ENCODE data around the gene MRPL43. TPM values are rescaled to one million over a fixed set of nuclear protein-coding genes. Genes with fewer than 3 reads are reported as not detected.

MRPL43 gene
- total and polyA plus RNA-seq, 10 donors = 38.3 to 92.4 (median 51.0) TPM

DNA sequence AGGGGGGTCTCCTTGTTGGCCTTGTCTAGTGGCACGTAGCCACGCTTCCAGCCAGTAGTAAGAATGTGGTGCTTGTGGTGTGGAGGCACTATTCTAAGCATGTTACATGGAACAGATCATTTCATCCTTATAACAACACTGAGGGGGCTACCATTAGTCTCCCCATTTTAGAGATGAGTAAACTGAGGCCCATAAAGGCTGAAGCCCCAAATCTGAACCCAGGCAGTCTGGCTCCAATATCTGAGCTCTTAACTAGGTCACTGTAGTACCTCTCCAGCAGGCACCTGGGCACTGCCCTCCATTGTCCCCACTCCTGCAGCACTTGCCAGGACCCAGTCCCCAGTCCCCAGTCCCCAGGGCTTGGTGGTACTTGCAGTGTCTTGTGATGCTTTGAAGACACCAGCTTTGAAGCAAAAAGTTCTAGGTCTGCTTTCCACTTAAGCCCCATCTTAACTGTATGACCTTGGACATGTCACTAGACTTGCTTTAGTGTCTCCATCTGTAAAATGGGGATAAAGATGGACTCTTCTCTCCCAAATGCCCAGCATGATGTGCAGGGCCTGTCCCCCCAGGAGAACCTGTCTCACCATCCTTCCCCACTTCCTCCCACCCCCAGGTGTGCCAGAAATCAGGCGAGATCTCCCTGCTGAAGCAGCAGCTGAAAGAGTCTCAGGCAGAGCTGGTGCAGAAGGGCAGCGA is 18.7 kb upstream of the MRPL43 start:
- Histone ChIP-seq H3K9me3 (no peaks in the 10 kb centered on the region), H3K36me3 (peaks cover 0 to 54% (median 31%) of the 10 kb centered on the region in 6 donors), H3K4me1 (peaks cover 0 to 73% (median 25%) of the 10 kb centered on the region in 6 donors), H3K27me3 (replicated peaks in 1 of 7) (no peaks in the 10 kb centered on the region), H3K27ac (peak overlapping the region in 1 of 8 donors; percentile 3), H3K4me3 (no peak overlapping the region)
- WGBS, 5 donors = 64 to 95% (median 92%) methylated on average over 3 to 4 of the region's 4 CpGs
- intact Hi-C loops (cut with DNase I; ENCODE audit: low total_unique reads) = no loop called here
- no peak for TF ChIP-seq POLR2AphosphoS5 (IDR thresholded peaks at IDR 0.05)
- TF ChIP-seq POLR2A (IDR thresholded peaks at IDR 0.05) = no peak
- TF ChIP-seq, protein P1, sequence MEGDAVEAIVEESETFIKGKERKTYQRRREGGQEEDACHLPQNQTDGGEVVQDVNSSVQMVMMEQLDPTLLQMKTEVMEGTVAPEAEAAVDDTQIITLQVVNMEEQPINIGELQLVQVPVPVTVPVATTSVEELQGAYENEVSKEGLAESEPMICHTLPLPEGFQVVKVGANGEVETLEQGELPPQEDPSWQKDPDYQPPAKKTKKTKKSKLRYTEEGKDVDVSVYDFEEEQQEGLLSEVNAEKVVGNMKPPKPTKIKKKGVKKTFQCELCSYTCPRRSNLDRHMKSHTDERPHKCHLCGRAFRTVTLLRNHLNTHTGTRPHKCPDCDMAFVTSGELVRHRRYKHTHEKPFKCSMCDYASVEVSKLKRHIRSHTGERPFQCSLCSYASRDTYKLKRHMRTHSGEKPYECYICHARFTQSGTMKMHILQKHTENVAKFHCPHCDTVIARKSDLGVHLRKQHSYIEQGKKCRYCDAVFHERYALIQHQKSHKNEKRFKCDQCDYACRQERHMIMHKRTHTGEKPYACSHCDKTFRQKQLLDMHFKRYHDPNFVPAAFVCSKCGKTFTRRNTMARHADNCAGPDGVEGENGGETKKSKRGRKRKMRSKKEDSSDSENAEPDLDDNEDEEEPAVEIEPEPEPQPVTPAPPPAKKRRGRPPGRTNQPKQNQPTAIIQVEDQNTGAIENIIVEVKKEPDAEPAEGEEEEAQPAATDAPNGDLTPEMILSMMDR (IDR thresholded peaks at IDR 0.05 in 8 of 11, conservative IDR thresholded peaks at IDR 0.05 in 3 of 11) = no peak
- no peak for DNase-seq

DNA sequence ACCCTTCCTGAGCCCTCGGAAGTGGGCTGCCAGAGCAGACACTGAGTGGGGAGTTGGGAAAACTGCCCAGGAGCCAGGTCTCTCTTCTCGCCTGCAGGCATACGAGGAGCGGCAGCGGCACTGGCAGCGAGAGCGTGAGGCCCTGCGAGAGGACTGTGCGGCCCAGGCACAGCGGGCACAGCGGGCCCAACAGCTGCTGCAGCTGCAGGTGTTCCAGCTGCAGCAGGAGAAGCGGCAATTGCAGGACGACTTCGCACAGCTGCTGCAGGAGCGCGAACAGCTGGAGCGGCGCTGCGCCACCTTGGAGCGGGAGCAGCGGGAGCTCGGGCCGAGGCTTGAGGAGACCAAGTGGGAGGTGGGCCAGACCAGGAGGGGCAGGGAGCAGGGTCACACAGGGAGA is 18.1 kb upstream of the MRPL43 start:
- 88 to 95% (median 91%) methylated on average over 23 of the region's 23 CpGs for WGBS, 5 donors
- Histone ChIP-seq H3K36me3 (peaks cover 0 to 54% (median 31%) of the 10 kb centered on the region in 6 donors), H3K27ac (peak overlapping the region in 1 of 8 donors; percentile 13), H3K4me3 (no peak overlapping the region), H3K4me1 (peaks cover 0 to 79% (median 31%) of the 10 kb centered on the region in 6 donors), H3K9me3 (no peaks in the 10 kb centered on the region), H3K27me3 (replicated peaks in 1 of 7) (no peaks in the 10 kb centered on the region)
- DNase-seq = no peak
- TF ChIP-seq, protein P1 (IDR thresholded peaks at IDR 0.05 in 8 of 11, conservative IDR thresholded peaks at IDR 0.05 in 3 of 11) = no peak
- TF ChIP-seq POLR2AphosphoS5 (IDR thresholded peaks at IDR 0.05) = peak in 2 of 3 donors; percentile 7 to 45
- intact Hi-C loops (cut with DNase I; ENCODE audit: low total_unique reads) = no loop called here

DNA sequence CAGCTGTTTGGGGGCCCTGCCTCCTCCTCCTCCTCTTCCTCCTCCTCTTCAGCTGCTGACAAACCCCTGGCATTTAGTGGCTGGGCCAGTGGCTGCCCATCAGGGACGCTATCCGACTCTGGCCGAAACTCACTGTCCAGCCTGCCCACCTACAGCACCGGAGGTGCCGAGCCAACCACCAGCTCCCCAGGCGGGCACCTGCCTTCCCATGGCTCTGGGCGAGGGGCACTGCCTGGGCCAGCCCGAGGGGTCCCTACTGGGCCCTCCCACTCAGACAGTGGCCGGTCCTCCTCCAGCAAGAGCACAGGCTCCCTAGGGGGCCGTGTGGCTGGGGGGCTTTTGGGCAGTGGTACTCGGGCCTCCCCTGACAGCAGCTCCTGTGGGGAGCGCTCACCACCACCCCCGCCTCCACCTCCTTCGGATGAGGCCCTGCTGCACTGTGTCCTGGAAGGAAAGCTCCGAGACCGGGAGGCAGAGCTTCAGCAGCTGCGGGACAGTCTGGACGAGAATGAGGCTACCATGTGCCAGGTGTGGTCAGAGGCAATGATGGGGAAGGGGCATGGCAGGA is 16.4 kb upstream of the MRPL43 start:
- TF ChIP-seq POLR2AphosphoS5 (IDR thresholded peaks at IDR 0.05) (peak in 1 of 3 donors; percentile 44), POLR2A (IDR thresholded peaks at IDR 0.05) (no peak)
- intact Hi-C loops (cut with DNase I; ENCODE audit: low total_unique reads) = no loop called here
- Histone ChIP-seq H3K9me3 (no peaks in the 10 kb centered on the region), H3K4me1 (peaks cover 2 to 90% (median 41%) of the 10 kb centered on the region in 6 donors), H3K36me3 (peaks cover 0 to 54% (median 31%) of the 10 kb centered on the region in 6 donors), H3K4me3 (no peak overlapping the region), H3K27ac (peak overlapping the region in 2 of 8 donors; percentile 26 to 40), H3K27me3 (replicated peaks in 1 of 7) (no peaks in the 10 kb centered on the region)
- WGBS, 5 donors = 88 to 95% (median 93%) methylated on average over 15 to 18 of the region's 18 CpGs
- no peak for DNase-seq

DNA sequence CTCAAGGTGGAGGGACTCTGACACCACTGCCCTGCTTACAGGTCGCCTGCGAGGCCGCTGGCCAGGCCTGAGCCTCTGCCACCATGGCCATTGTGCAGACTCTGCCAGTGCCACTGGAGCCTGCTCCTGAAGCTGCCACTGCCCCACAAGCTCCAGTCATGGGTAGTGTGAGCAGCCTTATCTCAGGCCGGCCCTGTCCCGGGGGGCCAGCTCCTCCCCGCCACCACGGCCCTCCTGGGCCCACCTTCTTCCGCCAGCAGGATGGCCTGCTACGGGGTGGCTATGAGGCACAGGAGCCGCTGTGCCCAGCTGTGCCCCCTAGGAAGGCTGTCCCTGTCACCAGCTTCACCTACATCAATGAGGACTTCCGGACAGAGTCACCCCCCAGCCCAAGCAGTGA is 15.2 kb upstream of the MRPL43 start:
- TF ChIP-seq POLR2A (IDR thresholded peaks at IDR 0.05) (no peak), POLR2AphosphoS5 (IDR thresholded peaks at IDR 0.05) (peak in 1 of 3 donors; percentile 31)
- TF ChIP-seq, protein P1 (IDR thresholded peaks at IDR 0.05 in 8 of 11, conservative IDR thresholded peaks at IDR 0.05 in 3 of 11) = no peak
- 78 to 98% (median 82%) methylated on average over 4 to 11 of the region's 11 CpGs for WGBS, 5 donors
- Histone ChIP-seq H3K4me1 (peaks cover 10 to 93% (median 49%) of the 10 kb centered on the region in 6 donors), H3K27ac (peak overlapping the region; percentile 9 to 99 (median 96)), H3K27me3 (replicated peaks in 1 of 7) (no peaks in the 10 kb centered on the region), H3K36me3 (peaks cover 0 to 52% (median 31%) of the 10 kb centered on the region in 6 donors), H3K4me3 (no peak overlapping the region), H3K9me3 (no peaks in the 10 kb centered on the region)
- intact Hi-C loops (cut with DNase I; ENCODE audit: low total_unique reads) = no loop called here
- no peak for DNase-seq
